Suppressor macrophage treated with lipopolysaccharide for 4 hours (primary cell): ENCODE results near the gene ATP5MC3.
"Not testable (repeated sequence)": the region's sequence is repeated elsewhere in the genome, so short reads cannot be mapped to it uniquely, and the experiment has no call there.

Experiments
- DNase-seq: peaks from one replicate; pipeline ENCODE4 v3.0.0-alpha.2; 2020

The ATP5MC3 gene

GRCh38 chr2:175181104-175181876 lies at the start of gene ATP5MC3:
Gene ATP5MC3 (minus strand): TSS chr2:175181710. CDS start chr2:175181393, 317 bp downstream.
- peak; percentile 97 for DNase-seq

GRCh38 chr2:175228601-175229000 lies 47.1 kb upstream of the ATP5MC3 start:
- DNase-seq, result not testable (repeated sequence)

- no peak for DNase-seq
Measured at GRCh38 chr2:175228179-175228578, 46.7 kb upstream of the ATP5MC3 start.

- DNase-seq, result peak; percentile 52
Measured at GRCh38 chr2:175227393-175227792, 45.9 kb upstream of the ATP5MC3 start.

GRCh38 chr2:175220075-175220474 lies 38.6 kb upstream of the ATP5MC3 start:
- no peak for DNase-seq

GRCh38 chr2:175218551-175218950 lies 37.0 kb upstream of the ATP5MC3 start:
- no peak for DNase-seq

GRCh38 chr2:175207741-175208438 lies 26.4 kb upstream of the ATP5MC3 start:
- DNase-seq, result no peak

GRCh38 chr2:175206866-175207265 lies 25.4 kb upstream of the ATP5MC3 start:
- DNase-seq, result no peak

- DNase-seq, result no peak
Measured at GRCh38 chr2:175205523-175205922, 24.0 kb upstream of the ATP5MC3 start.

GRCh38 chr2:175203621-175204496 lies 22.3 kb upstream of the ATP5MC3 start:
- peak; percentile 52 for DNase-seq

- DNase-seq, result no peak
Measured at GRCh38 chr2:175195012-175195411, 13.5 kb upstream of the ATP5MC3 start.

- DNase-seq, result no peak
Measured at GRCh38 chr2:175188761-175189160, 7.3 kb upstream of the ATP5MC3 start.

- DNase-seq, result no peak
Measured at GRCh38 chr2:175187378-175187777, 5.9 kb upstream of the ATP5MC3 start.

- DNase-seq, result no peak
Measured at GRCh38 chr2:175183674-175184073, 2.2 kb upstream of the ATP5MC3 start.

GRCh38 chr2:175181877-175182308 lies 383 bp upstream of the ATP5MC3 start:
- DNase-seq, result no peak

- DNase-seq, result peak; percentile 56
Measured at GRCh38 chr2:175180701-175181103, 808 bp downstream of the ATP5MC3 start.

GRCh38 chr2:175176624-175177023 lies 4.9 kb downstream of the ATP5MC3 start:
- DNase-seq, result no peak

- DNase-seq, result no peak
Measured at GRCh38 chr2:175175896-175176295, 5.6 kb downstream of the ATP5MC3 start.

- no peak for DNase-seq
Measured at GRCh38 chr2:175175320-175175719, 6.2 kb downstream of the ATP5MC3 start.

GRCh38 chr2:175170659-175171304 lies 10.7 kb downstream of the ATP5MC3 start:
- peak; percentile 18 for DNase-seq

GRCh38 chr2:175169191-175169590 lies 12.3 kb downstream of the ATP5MC3 start:
- DNase-seq, result peak; percentile 19

- no peak for DNase-seq
Measured at GRCh38 chr2:175168564-175168945, 13.0 kb downstream of the ATP5MC3 start.
